CD4-positive, alpha-beta T cell (primary cell): Measurements from ENCODE around the gene PTTG1IP. TPM values are rescaled to one million over a fixed set of nuclear protein-coding genes. Genes with fewer than 3 reads are reported as not detected.
A peak's percentile ranks its signal among the peaks of the same experiment; 100 is the strongest.

Experiments used
- ATAC-seq: fragments of 200-7000 bp; cut with Tn5 transposase; one replicate; pipeline ENCODE4 v1.10.0; 2022; ENCODE audit warnings: mild to moderate bottlenecking; ENCODE audit not compliant: poor library complexity
- CTCF ChIA-PET: fragments of 350-600 bp; sonication (Branson Sonifier 250); formaldehyde crosslinking; loops from one replicate; lab custom pipeline; 2021; ENCODE audit warnings: antibody characterized with exemption, inconsistent platforms; lab: Charles Lee
- POLR2A ChIA-PET: fragments of 350-600 bp; sonication (Branson Sonifier 250); formaldehyde crosslinking; loops from one replicate; lab custom pipeline; 2021; ENCODE audit warnings: antibody characterized with exemption, inconsistent platforms; lab: Charles Lee
- DNase-seq, 14 experiments: peaks; one replicate each; pipeline ENCODE4 v3.0.0-alpha.2; 2013 to 2020; ENCODE audit warnings: mixed read lengths in 2 of 14
- H3K27ac ChIP-seq, 2 donors: one replicate each; pipeline versions ENCODE4 v1.5.1 to v1.7.0; 2013; ENCODE audit warnings: low read length in 2 of 2, low read depth in 1 of 2, mild to moderate bottlenecking in 1 of 2
- H3K27me3 ChIP-seq, 2 experiments: 1 replicate in 1 of 2; 2 replicates in 1 of 2; pipeline versions ENCODE4 v1.6.1 to v1.7.0; 2013; ENCODE audit warnings: low read length in 2 of 2, control low read depth in 1 of 2, mild to moderate bottlenecking in 1 of 2, moderate library complexity in 1 of 2; ENCODE audit not compliant: insufficient read depth in 2 of 2, control insufficient read depth in 1 of 2
- H3K36me3 ChIP-seq: one replicate; pipeline ENCODE4 v1.6.1; 2013; ENCODE audit warnings: low read length, control low read depth; ENCODE audit not compliant: insufficient read depth
- H3K4me1 ChIP-seq: one replicate; pipeline ENCODE4 v1.6.1; 2013; ENCODE audit warnings: low read length, control low read depth; ENCODE audit not compliant: insufficient read depth
- H3K4me3 ChIP-seq: one replicate; pipeline ENCODE4 v1.5.1; 2013; ENCODE audit warnings: mild to moderate bottlenecking, low read length, moderate library complexity
- H3K9me3 ChIP-seq, 2 experiments: 1 replicate in 1 of 2; 2 replicates in 1 of 2; pipeline versions ENCODE4 v1.6.1 to v1.7.0; 2013; ENCODE audit warnings: low read length in 2 of 2, mild to moderate bottlenecking in 2 of 2, control low read depth in 1 of 2, moderate library complexity in 1 of 2; ENCODE audit not compliant: control insufficient read depth in 1 of 2, insufficient read depth in 1 of 2
- H3K27ac Mint-ChIP-seq: one replicate; pipeline ENCODE4 v1.8.0; 2020; ENCODE audit warnings: mixed read lengths
- H3K27me3 Mint-ChIP-seq: one replicate; pipeline ENCODE4 v1.8.0; 2021; ENCODE audit warnings: mixed read lengths
- H3K36me3 Mint-ChIP-seq: one replicate; pipeline ENCODE4 v1.8.0; 2021; ENCODE audit warnings: low read depth, mixed read lengths
- H3K4me1 Mint-ChIP-seq: one replicate; pipeline ENCODE4 v1.8.0; 2021; ENCODE audit warnings: low read depth, mixed read lengths
- H3K4me3 Mint-ChIP-seq: one replicate; pipeline ENCODE4 v1.8.0; 2020; ENCODE audit warnings: mild to moderate bottlenecking, mixed read lengths
- H3K9me3 Mint-ChIP-seq: one replicate; pipeline ENCODE4 v1.8.0; 2020; ENCODE audit warnings: mixed read lengths
- intact Hi-C, 2 experiments: fragments of 100-400 bp; cut with DNase I in 1 of 2; cut with micrococcal nuclease in 1 of 2; formaldehyde crosslinking; loops; one replicate each; pipeline versions ENCODE4 v1.15.1 to v1.9.0; 2023 to 2025; cut with DNase I, micrococcal nuclease
- total RNA-seq, 174 experiments: library from RNA in 2 of 174; stranded (reverse) in 2 of 174; gene quantifications; one replicate each; pipeline ENCODE4 v1.2.3 and lab custom pipeline; 2021 to 2026
- TF ChIP-seq, protein P1 (sequence below): fragments of 200-600 bp; IDR thresholded peaks from one replicate; pipeline ENCODE4 v1.8.0; 2022; ENCODE audit warnings: antibody characterized with exemption, mild to moderate bottlenecking

Gene PTTG1IP
- total RNA-seq, 2 experiments from 2014 or later = 99.0 to 99.5 TPM

DNA sequence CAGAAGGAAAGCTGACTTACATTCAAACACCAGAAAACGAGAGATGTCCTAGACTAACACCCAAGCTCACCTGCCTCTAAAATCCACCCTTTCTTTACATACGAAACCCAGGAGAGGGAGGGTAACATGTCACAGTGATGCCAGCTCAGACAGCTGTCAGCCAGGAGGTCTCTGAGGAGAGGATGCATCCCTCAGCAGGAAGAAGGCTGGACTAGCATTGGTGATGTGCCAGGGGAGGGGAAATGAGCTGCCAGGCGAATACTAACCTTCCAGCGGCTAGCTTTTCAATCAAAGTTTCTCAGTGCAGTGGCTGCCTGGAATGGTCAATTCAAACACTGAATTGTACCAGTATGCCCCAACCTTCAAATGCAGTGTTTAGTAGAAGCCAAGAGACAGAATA, 68.3 kb downstream of the PTTG1IP start:
- ATAC-seq (no peak), DNase-seq (no peak)
- H3K4me3 ChIP-seq = no peak overlapping the region
- H3K9me3 Mint-ChIP-seq = no peaks in the 10 kb centered on the region
- peaks cover 29% of the 10 kb centered on the region for H3K4me1 Mint-ChIP-seq
- peaks cover 59% of the 10 kb centered on the region for H3K36me3 Mint-ChIP-seq
- no peaks in the 10 kb centered on the region for H3K27me3 Mint-ChIP-seq
- H3K9me3 ChIP-seq = no peaks in the 10 kb centered on the region
- ChIA-PET POLR2A (interaction anchor here (1.0 to 1.3 kb wide), 4 partner anchors 10 to 273 kb away, joined by 3 to 4 read pairs (median 3); no protein-coding TSS in a partner anchor), CTCF (no interaction called here)
- H3K27me3 ChIP-seq = no peaks in the 10 kb centered on the region
- H3K27ac ChIP-seq = no peak overlapping the region
- TF ChIP-seq, protein P1, sequence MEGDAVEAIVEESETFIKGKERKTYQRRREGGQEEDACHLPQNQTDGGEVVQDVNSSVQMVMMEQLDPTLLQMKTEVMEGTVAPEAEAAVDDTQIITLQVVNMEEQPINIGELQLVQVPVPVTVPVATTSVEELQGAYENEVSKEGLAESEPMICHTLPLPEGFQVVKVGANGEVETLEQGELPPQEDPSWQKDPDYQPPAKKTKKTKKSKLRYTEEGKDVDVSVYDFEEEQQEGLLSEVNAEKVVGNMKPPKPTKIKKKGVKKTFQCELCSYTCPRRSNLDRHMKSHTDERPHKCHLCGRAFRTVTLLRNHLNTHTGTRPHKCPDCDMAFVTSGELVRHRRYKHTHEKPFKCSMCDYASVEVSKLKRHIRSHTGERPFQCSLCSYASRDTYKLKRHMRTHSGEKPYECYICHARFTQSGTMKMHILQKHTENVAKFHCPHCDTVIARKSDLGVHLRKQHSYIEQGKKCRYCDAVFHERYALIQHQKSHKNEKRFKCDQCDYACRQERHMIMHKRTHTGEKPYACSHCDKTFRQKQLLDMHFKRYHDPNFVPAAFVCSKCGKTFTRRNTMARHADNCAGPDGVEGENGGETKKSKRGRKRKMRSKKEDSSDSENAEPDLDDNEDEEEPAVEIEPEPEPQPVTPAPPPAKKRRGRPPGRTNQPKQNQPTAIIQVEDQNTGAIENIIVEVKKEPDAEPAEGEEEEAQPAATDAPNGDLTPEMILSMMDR = no peak
- H3K4me3 Mint-ChIP-seq = peak overlapping the region; percentile 63
- intact Hi-C loops = no loop called here
- H3K4me1 ChIP-seq = peaks cover 22% of the 10 kb centered on the region
- H3K36me3 ChIP-seq = peaks cover 41% of the 10 kb centered on the region
- H3K27ac Mint-ChIP-seq = peak overlapping the region; percentile 30

DNA sequence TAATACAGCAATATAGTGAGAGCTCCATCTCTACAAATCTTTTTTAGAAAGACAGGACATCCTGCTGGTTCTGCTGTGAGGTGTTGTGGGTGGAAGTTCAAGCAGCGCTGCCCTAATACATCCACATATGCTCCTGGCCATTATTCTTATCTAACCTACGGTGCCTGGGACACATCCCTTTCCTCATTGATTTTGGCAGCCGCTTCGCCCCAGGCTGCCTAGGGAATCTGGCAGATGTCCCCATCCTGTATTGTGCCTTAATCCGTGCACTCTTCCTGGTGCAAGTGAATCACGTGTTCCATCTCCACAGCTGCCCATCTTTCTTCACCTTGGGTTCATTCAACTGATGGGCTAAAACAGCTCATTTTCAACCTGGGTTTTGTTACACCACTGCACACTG, 68.7 kb downstream of the PTTG1IP start:
- Histone ChIP-seq H3K36me3 (peaks cover 36% of the 10 kb centered on the region), H3K4me1 (peaks cover 27% of the 10 kb centered on the region), H3K9me3 (no peaks in the 10 kb centered on the region), H3K4me3 (no peak overlapping the region), H3K27ac (no peak overlapping the region), H3K27me3 (no peaks in the 10 kb centered on the region)
- Mint-ChIP-seq H3K36me3 (peaks cover 58% of the 10 kb centered on the region), H3K9me3 (no peaks in the 10 kb centered on the region), H3K27ac (peak overlapping the region; percentile 30), H3K4me1 (peaks cover 34% of the 10 kb centered on the region), H3K4me3 (peak overlapping the region; percentile 63), H3K27me3 (no peaks in the 10 kb centered on the region)
- intact Hi-C loops = loop anchor here in 1 of 2 experiments (5.0 kb wide), 1 partner anchor 108 kb away; no protein-coding TSS in a partner anchor
- ATAC-seq = no peak
- TF ChIP-seq, protein P1 = no peak
- CTCF ChIA-PET = no interaction called here
- no peak for DNase-seq
- POLR2A ChIA-PET = interaction anchor here (1.0 to 2.3 kb wide), 5 partner anchors 10 to 274 kb away, joined by 3 to 9 read pairs (median 3); partner anchors contain the start of gene SUMO3

DNA sequence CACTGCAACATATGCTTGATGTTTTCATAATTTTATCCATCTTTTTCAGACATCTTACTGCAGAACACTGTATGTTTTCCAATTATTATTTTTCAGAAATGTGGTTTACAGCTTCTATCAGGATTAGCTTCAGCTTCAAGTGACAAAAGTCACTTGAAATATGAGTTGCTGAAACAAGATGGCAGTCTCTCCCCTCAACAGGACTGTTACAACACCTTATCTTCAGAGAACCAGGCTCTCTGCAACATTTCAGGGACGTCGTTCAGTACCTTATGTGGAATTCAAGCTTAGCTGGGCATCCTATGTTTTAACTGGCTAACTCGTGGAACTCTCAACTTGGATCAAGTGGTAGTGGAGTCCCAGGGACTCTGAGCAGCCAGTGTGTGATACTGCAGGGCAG, 69.8 kb downstream of the PTTG1IP start:
- Mint-ChIP-seq H3K4me3 (peak overlapping the region; percentile 66), H3K9me3 (no peaks in the 10 kb centered on the region), H3K27me3 (no peaks in the 10 kb centered on the region), H3K27ac (peak overlapping the region; percentile 68), H3K4me1 (peaks cover 45% of the 10 kb centered on the region), H3K36me3 (peaks cover 57% of the 10 kb centered on the region)
- TF ChIP-seq, protein P1 = no peak
- no peak for DNase-seq
- CTCF ChIA-PET = interaction anchor here (1.4 to 1.5 kb wide), 2 partner anchors 10 to 72 kb away, joined by 3 to 5 read pairs; no protein-coding TSS in a partner anchor
- Histone ChIP-seq H3K27ac (no peak overlapping the region), H3K4me1 (peaks cover 28% of the 10 kb centered on the region), H3K27me3 (no peaks in the 10 kb centered on the region), H3K36me3 (peaks cover 37% of the 10 kb centered on the region), H3K4me3 (no peak overlapping the region), H3K9me3 (no peaks in the 10 kb centered on the region)
- ATAC-seq = no peak
- POLR2A ChIA-PET = interaction anchor here (0.6 to 2.3 kb wide), 4 partner anchors 14 to 1076 kb away, joined by 3 to 9 read pairs (median 3); partner anchors contain the start of genes PTTG1IP and SUMO3
- intact Hi-C loops = loop anchor here in 1 of 2 experiments (5.0 kb wide), 1 partner anchor 109 kb away; no protein-coding TSS in a partner anchor
